GM19035 (cell line): ENCODE data around the gene ZBED1.
"Not testable (repeated sequence)": the region's sequence is repeated elsewhere in the genome, so short reads cannot be mapped to it uniquely, and the experiment has no call there.

Experiments
- ATAC-seq: cut with Tn5 transposase; IDR thresholded peaks from one replicate; pipeline ENCODE4 v1.9.1; 2021; ENCODE audit not compliant: unreplicated experiment

The ZBED1 gene

DNA sequence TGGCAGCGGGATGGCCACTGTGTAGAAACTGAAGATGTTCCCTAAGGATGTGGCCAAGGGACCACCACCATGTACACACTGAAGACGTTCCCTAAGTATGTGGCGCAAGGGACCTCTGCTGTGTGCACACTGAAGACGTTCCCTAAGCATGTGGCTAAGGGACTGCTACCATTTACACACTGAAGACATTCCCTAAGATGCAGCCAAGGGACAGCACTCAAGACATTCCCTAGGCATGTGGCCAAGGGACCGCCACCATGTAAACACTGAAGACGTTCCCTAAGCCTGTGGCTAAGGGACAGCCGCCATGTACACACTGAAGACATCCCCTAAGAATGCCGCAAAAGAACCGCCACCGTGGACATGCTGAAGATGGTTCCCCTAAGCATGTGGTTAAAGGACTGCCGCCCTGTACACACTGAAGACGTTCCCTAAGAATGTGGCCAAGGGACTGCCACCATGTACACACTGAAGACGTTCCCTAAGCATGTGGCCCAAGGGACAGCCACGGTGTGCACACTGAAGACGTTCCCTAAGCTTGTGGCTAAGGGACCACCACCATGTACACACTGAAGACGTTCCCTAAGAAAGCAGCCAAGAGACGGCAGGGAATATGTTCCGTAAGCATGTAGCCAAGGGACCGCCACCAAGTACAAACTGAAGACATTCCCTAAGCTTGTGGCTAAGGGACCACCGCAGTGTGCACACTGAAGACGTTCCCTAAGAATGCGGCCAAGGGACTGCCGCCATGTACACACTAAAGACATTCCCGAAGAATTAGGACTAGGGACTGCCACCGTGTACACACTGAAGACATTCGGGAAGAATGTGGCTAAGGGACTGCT is 43.3 kb downstream of the ZBED1 start:
- no peak for ATAC-seq

DNA sequence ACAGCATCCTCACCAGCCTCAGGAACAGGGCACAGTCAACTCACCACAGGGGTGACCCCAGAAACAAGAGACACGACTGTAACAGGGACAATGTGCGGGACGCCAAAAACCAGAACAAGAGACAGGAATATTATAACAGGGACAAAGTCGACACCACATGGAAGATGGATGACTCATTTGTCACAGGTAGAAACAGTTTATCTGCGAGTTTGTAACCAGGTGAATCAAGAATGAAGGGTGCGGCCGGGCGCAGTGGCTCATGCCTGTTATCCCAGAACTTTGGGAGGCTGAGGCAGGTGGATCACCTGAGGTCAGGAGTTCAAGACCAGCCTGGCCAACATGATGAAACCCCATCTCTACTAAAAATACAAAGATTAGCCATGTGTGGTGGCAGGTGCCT is 44.7 kb downstream of the ZBED1 start:
- not testable (repeated sequence) for ATAC-seq

DNA sequence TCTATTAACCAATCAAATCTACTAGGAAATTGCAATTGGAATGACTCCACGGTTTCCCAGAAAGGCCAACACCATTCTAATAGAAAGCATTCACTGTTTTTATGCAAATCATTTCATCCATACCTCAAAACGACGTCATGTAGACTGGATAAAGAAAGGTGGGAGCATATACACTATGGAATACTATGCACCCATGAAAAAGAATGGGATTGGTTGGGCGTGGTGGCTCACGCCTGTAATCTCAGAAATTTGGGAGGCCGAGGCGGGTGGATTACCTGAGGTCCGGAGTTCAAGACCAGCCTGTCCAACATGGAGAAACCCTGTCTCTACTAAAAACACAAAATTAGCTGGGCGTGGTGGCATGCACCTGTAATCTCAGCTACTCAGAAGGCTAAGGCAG is 46.2 kb downstream of the ZBED1 start:
- not testable (repeated sequence) for ATAC-seq

DNA sequence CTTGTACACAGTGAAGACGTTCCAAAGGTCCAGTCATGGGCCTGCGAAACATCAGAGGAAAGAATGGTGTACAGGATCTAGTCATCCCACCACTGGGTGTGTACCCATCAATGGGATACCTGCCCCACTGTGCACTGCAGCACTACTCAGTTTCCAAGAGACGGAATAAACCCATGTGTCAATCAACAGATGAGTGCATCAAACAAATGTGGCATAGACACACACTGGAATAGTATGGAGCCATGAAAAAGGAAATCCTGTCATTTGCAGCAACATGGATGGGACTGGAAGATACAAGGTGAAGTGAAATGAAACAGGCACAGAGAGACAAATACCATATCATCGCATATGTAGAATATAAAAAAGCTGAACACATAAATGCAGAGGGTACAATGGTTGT is 48.0 kb downstream of the ZBED1 start:
- ATAC-seq: no peak

DNA sequence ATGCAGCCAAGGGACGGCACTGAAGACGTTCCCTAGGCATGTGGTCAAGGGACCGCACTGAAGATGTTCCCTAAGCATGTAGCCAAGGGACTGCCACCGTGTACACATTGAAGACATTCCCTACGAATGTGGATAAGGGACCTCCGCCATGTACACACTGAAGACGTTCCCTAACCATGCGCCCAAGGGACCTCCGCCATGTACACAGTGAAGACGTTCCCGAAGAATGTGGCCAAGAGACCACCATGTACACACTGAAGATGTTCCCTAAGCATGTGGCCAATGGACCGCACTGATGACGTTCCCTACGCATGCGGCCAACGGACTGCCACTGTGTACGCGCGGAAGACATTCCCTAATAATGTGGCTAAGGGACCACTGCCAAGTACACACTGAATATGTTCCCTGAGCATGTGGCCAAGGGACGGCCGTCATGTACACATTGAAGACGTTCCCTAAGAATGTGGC is 48.4 kb downstream of the ZBED1 start:
- ATAC-seq: no peak

DNA sequence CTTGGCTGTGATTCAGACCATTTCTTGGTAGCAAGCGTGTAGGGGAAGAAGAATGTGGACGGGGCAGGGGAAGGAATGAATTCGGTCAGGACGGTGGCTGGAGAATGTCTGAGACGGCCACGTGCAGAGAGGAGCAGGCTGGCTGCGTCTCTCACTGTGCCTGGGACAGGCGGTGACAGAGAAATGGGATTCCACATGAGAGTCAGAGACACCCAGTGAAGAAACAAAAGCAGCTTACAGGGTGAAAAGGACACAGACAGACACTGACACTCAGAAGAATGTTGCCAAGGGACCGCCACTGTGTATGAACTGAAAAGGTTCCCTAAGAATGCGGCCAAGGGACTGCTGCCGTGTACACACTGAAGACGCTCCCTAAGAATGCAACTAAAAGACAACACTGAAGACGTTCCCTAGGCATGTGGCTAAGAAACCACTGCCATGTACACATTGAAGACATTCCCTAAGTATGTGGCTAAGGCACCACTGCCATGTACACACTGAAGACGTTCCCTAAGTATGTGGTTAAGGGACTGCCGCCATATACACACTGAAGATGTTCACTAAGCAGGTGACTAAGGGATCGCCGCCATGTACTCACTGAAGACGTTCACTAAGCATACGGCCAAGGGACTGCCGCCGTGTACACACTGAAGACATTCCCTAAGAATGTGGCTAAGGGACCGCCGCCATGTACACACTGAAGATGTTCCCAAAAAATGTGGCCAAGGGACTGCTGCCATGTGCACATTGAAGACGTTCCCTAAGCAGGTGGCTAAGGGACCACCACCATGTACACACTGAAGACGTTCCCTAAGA is 49.1 kb downstream of the ZBED1 start:
- no peak for ATAC-seq

DNA sequence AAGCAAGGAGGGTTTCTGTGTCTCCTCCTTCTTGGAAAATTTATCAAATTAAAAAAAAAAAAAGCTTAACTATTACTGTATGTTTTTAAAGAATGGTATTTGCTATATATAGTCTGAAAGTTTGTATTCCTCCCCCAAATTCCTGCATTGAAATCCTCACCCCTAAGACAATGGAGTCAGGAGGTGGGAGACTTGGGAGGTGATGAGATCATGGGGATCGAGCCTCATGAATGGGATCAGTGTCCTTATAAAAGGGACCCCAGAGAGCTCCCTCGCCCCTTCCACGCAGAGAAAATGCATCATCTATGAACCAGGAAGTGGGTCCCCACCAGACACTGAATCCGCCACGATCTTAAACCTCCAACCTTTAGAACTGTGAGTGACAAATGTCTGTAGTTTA is 50.1 kb downstream of the ZBED1 start:
- no peak for ATAC-seq

DNA sequence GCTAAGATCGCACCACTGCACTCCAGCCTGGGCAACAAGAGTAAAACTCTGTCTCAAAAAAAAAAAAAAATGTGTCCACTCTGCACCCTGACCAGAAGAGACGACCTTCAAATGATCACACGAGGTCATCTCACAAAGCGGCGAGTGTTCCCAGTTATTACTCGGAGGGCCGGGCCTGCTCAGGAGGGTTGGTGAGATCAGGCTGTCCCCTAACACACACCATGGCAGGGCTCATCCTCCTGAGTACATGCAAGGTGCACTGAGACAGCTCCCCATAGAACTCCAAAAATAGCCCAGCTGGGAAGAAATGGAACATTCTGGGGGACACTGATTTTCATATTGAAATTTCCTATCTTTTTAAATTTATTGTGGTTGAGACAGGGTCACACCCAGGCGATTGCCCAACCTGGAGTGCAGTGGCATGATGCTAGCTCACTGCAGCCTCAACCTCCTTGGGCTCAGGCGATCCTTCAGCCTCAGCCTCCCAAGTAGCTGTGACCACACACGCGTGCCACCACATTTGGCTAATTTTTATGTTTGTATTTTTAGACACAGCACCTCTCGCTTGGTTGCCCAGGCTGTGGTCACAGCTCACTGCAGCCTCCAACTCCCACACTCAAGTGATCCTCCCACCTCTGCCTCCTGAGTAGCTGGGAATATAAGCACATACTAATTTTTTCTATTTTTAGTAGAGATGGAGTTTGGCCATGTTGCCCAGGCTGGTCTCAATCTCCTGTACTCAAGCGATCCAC is 51.5 kb downstream of the ZBED1 start:
- ATAC-seq: no peak

DNA sequence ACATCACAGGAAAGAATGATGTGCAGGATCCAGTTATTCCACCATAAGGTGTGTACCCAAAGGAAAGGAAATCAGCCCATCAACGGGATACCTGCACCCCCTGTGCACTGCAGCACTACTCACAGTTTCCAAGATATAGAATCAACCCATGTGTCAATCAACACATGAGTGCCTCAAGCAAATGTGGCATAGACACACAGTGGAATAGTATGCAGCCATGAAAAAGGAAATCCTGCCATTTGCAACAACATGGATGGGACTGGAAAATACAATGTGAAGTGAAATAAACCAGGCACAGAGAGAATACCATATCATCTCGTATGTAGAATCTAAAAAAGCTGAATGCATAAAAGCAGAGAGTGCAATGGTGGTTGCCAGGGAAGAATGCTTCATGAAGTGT is 53.3 kb downstream of the ZBED1 start:
- ATAC-seq: no peak

DNA sequence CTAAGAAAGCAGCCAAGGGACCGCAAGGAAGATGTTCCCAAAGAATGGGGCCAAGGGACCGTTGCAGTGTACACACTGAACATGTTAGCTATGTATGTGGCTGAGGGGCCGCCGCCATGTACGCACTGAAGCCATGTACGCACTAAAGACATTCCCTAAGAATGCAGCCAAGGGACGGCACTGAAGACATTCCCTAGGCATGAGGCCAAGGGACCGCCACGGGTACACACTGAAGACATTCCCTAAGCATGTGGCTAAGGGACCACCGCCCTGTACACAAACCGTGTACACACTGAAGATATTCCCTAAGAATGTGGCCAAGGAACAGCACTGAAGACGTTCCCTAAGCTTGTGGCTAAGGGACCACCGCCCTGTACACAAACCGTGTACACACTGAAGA is 54.0 kb downstream of the ZBED1 start:
- ATAC-seq: no peak

DNA sequence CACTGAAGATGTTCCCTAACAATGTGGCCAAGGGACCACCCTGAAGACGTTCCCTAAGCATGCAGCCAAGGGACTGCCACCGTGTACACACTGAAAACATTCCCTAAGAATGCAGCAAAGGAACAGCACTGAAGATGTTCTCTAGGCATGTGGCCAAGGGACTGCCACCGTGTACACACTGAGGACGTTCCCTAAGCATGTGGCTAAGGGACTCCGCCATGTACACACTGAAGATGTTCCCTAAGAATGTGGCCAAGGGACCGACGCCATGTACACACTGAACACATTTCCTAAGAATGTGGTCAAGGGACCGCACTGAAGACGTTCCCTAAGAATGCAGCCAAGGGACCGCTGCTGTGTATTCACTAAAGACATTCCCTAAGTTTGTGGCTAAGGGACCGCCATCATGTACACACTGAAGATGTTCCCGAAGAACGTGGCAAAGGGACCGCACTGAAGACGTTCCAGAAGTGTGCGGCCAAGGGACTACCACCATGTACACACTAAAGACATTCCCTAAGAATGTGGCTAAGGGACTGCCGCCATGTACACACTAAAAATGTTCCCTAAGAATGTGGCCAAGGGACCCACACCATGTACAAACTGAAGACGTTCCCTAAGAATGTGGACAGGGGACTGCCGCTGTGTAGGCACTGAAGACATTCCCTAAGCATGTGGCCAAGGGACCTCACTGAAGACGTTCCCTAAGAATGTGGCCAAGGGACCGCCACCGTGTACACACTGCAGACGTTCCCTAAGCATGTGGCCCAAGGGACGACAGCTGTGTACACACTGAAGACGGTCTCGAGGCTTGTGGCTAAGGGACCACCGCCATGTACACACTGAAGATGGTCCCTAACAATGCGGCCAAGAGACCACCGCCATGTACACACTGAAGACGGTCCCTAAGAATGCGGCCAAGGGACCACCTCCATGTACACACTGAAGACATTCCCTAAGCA is 54.8 kb downstream of the ZBED1 start:
- ATAC-seq: no peak

DNA sequence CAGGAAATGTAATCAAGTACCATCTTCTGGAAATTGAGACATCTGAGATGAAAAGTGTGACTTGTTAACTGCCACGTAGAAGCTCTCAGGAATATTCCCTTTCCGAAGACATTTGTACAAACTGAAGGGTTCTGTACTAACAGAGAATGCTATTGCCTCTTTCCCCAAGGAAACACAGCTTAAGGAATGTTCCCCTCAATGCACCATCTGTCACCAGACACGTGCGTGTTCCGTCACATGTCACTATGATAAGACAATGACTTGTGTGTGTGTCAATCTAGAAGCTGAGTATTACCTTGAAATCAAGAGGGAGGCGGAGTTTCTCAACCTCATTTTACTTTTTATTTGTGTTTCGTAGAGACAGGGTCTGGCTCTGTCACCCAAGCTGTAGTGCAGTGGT is 58.1 kb downstream of the ZBED1 start:
- no peak for ATAC-seq

DNA sequence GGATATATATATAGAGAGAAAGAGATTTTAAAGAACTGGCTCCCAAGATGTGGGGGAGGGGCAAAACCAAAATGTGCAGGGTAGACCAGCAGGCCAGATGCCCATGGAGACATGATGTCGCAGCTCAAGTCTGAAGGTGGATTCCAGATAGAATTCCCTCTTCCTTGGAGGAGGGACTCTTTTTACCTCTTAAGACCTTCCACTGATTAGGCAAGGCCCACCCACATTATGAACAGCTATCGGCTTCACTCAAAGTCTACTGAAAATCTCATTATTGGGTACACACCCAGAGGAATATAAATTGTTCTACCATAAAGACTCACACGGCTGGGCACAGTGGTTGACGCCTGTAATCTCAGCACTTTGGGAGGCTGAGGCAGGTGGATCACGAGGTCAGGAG is 59.3 kb downstream of the ZBED1 start:
- ATAC-seq: no peak

DNA sequence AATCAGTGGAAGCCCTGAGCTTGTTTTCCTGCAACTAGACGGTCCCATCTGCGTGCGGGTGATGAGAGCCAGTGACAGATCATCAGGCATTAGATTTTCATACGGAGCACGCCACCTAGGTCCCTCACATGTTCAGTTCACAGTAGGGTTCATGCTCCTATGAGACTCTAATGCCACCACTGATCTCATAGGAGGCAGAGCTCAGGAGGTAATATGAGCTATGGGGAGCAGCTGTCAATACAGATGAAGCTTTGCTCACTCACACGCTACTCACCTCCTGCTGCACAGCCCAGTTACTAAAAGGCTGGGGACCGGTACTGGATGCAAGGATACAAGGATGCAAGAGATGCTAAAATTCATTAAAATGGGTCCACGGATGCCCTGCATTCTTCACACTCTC is 61.2 kb downstream of the ZBED1 start:
- no peak for ATAC-seq
